Thyroid gland (tissue), 4 donors: Measurements from ENCODE around the gene SLC11A2. TPM values are rescaled to one million over a fixed set of nuclear protein-coding genes. Genes with fewer than 3 reads are reported as not detected.
"Not testable (repeated sequence)": the region's sequence is repeated elsewhere in the genome, so short reads cannot be mapped to it uniquely, and the experiment has no call there.

ENCODE experiments used
- DNase-seq, 2 donors: peaks; one replicate each; pipeline ENCODE4 v3.0.0-alpha.2; 2019
- H3K27ac ChIP-seq, 3 donors: fragments of 200-600 bp; sonication (generic); 1 replicate in 2 of 3; 2 replicates in 1 of 3; pipeline ENCODE4 v1.5.1; 2016 to 2019; ENCODE audit warnings: mild to moderate bottlenecking in 1 of 3, moderate library complexity in 1 of 3
- H3K27me3 ChIP-seq: fragments of 200-600 bp; sonication (generic); one replicate; pipeline ENCODE4 v1.5.1; 2019
- H3K36me3 ChIP-seq, 2 donors: fragments of 200-600 bp; sonication (generic); one replicate each; pipeline ENCODE4 v1.5.1; 2016 to 2019
- H3K4me1 ChIP-seq, 2 donors: fragments of 200-600 bp; sonication (generic); one replicate each; pipeline ENCODE4 v1.5.1; 2017 to 2019
- H3K4me3 ChIP-seq, 3 donors: fragments of 200-600 bp; sonication (generic); replicated peaks in 1 of 3; 1 replicate in 2 of 3; 2 replicates in 1 of 3; pipeline ENCODE4 v1.5.1; 2016; ENCODE audit warnings: mild to moderate bottlenecking in 1 of 3
- H3K9me3 ChIP-seq: fragments of 200-600 bp; sonication (generic); one replicate; pipeline ENCODE4 v1.5.1; 2017
- CTCF ChIP-seq, 6 experiments: fragments of 200-600 bp in 3 of 6; fragments of 450-650 bp in 3 of 6; sonication (generic) in 3 of 6; IDR thresholded peaks; one replicate each; pipeline ENCODE4 v1.5.1; 2016 to 2019; ENCODE audit warnings: antibody characterized with exemption in 6 of 6, mild to moderate bottlenecking in 2 of 6, inconsistent platforms in 1 of 6, moderate library complexity in 1 of 6
- POLR2A ChIP-seq, 2 donors: fragments of 450-650 bp; IDR thresholded peaks; one replicate each; pipeline ENCODE4 v1.6.1; 2017; ENCODE audit warnings: antibody characterized with exemption in 2 of 2, mild to moderate bottlenecking in 2 of 2, moderate library complexity in 1 of 2
- WGBS, 2 donors: methylation state at CpG; one replicate each; pipeline ENCODE4 v1.1.5; 2017; 5-methylcytosine and 5-hydroxymethylcytosine counted together
- intact Hi-C: fragments of 100-400 bp; cut with DNase I; formaldehyde crosslinking; loops from one replicate; pipeline ENCODE4 v1.15.1; 2023
- total RNA-seq, 4 donors: library from RNA; depleted of rRNA; stranded (reverse); fragments of >200 nt; gene quantifications; one replicate each; pipeline ENCODE4 v1.2.3, GENCODE V29; 2016

SLC11A2 gene
- total RNA-seq, 4 donors from 2014 or later, result 100 to 163 (median 140) TPM

- no peak overlapping the region for H3K4me3 ChIP-seq
- intact Hi-C loops, result no loop called here
These were observed 8.7 kb downstream of the SLC11A2 start for GRCh38 chr12:51017452-51017851.

GRCh38 chr12:51014467-51014866, 11.7 kb downstream of the SLC11A2 start:
- 74 to 79% methylated on average over 9 of the region's 9 CpGs for WGBS, 2 donors
- Histone ChIP-seq H3K4me1 (peaks cover 41 to 43% of the 10 kb centered on the region in 2 donors), H3K27ac (peak overlapping the region in 1 of 3 donors; percentile 21)
- H3K27me3 ChIP-seq, H3K4me3 ChIP-seq, DNase-seq, H3K36me3 ChIP-seq, H3K9me3 ChIP-seq, intact Hi-C loops: not testable (repeated sequence)

More at GRCh38 chr12:51017452-51017851, 8.7 kb downstream of the SLC11A2 start:
- TF ChIP-seq POLR2A (IDR thresholded peaks at IDR 0.05) (no peak), CTCF (IDR thresholded peaks at IDR 0.05) (no peak)
- Histone ChIP-seq H3K4me1 (peaks cover 23 to 32% of the 10 kb centered on the region in 2 donors), H3K27ac (no peak overlapping the region), H3K27me3 (no peaks in the 10 kb centered on the region), H3K9me3 (no peaks in the 10 kb centered on the region), H3K36me3 (no peaks in the 10 kb centered on the region)
- no peak for DNase-seq

- TF ChIP-seq CTCF (IDR thresholded peaks at IDR 0.05) (no peak), POLR2A (IDR thresholded peaks at IDR 0.05) (no peak)
- no peak overlapping the region for H3K4me3 ChIP-seq
- peak overlapping the region; percentile 37 to 85 (median 82) for H3K27ac ChIP-seq
- no peaks in the 10 kb centered on the region for H3K36me3 ChIP-seq
- no peaks in the 10 kb centered on the region for H3K9me3 ChIP-seq
- peak; percentile 17 to 30 for DNase-seq
- whole genome bisulfite sequencing, 2 donors, result 83 to 89% methylated on average over 7 of the region's 7 CpGs
- no peaks in the 10 kb centered on the region for H3K27me3 ChIP-seq
- peaks cover 50 to 52% of the 10 kb centered on the region in 2 donors for H3K4me1 ChIP-seq
- intact Hi-C loops, result no loop called here
These were observed 12.7 kb downstream of the SLC11A2 start for GRCh38 chr12:51013441-51013840.

- intact Hi-C loops, result no loop called here
- no peak for DNase-seq
- H3K36me3 ChIP-seq, result no peaks in the 10 kb centered on the region
- no peaks in the 10 kb centered on the region for H3K9me3 ChIP-seq
- H3K4me1 ChIP-seq, result peaks cover 51 to 60% of the 10 kb centered on the region in 2 donors
- no peaks in the 10 kb centered on the region for H3K27me3 ChIP-seq
- H3K4me3 ChIP-seq, result no peak overlapping the region
- 77 to 85% methylated on average over 5 of the region's 5 CpGs for WGBS, 2 donors
- H3K27ac ChIP-seq, result peak overlapping the region; percentile 57 to 85 (median 82)
- TF ChIP-seq POLR2A (IDR thresholded peaks at IDR 0.05) (no peak), CTCF (IDR thresholded peaks at IDR 0.05) (no peak)
These were observed 13.5 kb downstream of the SLC11A2 start for GRCh38 chr12:51012570-51013236.

GRCh38 chr12:51011955-51012354, 14.2 kb downstream of the SLC11A2 start:
- Histone ChIP-seq H3K27ac (peak overlapping the region; percentile 57 to 85 (median 82)), H3K4me3 (no peak overlapping the region), H3K27me3 (no peaks in the 10 kb centered on the region), H3K4me1 (peaks cover 51 to 67% of the 10 kb centered on the region in 2 donors), H3K9me3 (no peaks in the 10 kb centered on the region), H3K36me3 (peaks cover 0 to 4% of the 10 kb centered on the region in 2 donors)
- peak; percentile 95 for DNase-seq
- WGBS, 2 donors, result 26 to 41% methylated on average over 4 of the region's 4 CpGs
- intact Hi-C loops, result no loop called here
- TF ChIP-seq CTCF (IDR thresholded peaks at IDR 0.05) (no peak), POLR2A (IDR thresholded peaks at IDR 0.05) (peak in 1 of 2 donors; percentile 37)
